ENCODE data around the gene GTF3C1.

The GTF3C1 gene

GRCh38 chr16:27520982-27521673, 28.6 kb downstream of the GTF3C1 start:
- DNase-seq (ENCODE audit: low read depth), result no peak

- no peak for DNase-seq (ENCODE audit: low read depth)
Observed at GRCh38 chr16:27518226-27518625, 31.5 kb downstream of the GTF3C1 start.

GRCh38 chr16:27517664-27518063, 32.0 kb downstream of the GTF3C1 start:
- DNase-seq (ENCODE audit: low read depth), result no peak

- DNase-seq (ENCODE audit: low read depth), result no peak
Observed at GRCh38 chr16:27516365-27516764, 33.3 kb downstream of the GTF3C1 start.

GRCh38 chr16:27515874-27516353, 33.8 kb downstream of the GTF3C1 start:
- no peak for DNase-seq (ENCODE audit: low read depth)

- DNase-seq (ENCODE audit: low read depth), result no peak
Observed at GRCh38 chr16:27514806-27515205, 34.9 kb downstream of the GTF3C1 start.

- no peak for DNase-seq (ENCODE audit: low read depth)
Observed at GRCh38 chr16:27511657-27512448, 37.9 kb downstream of the GTF3C1 start.

GRCh38 chr16:27508476-27508875, 41.2 kb downstream of the GTF3C1 start:
- no peak for DNase-seq (ENCODE audit: low read depth)

GRCh38 chr16:27506771-27507170, 42.9 kb downstream of the GTF3C1 start:
- no peak for DNase-seq (ENCODE audit: low read depth)

GRCh38 chr16:27505297-27506236, 44.1 kb downstream of the GTF3C1 start:
- DNase-seq (ENCODE audit: low read depth), result no peak

GRCh38 chr16:27503662-27504061, 46.1 kb downstream of the GTF3C1 start:
- DNase-seq (ENCODE audit: low read depth), result no peak

- DNase-seq (ENCODE audit: low read depth), result no peak
Observed at GRCh38 chr16:27500801-27501200, 48.9 kb downstream of the GTF3C1 start.

- no peak for DNase-seq (ENCODE audit: low read depth)
Observed at GRCh38 chr16:27499659-27500055, 50.1 kb downstream of the GTF3C1 start.

GRCh38 chr16:27498916-27499658, 50.6 kb downstream of the GTF3C1 start:
- DNase-seq (ENCODE audit: low read depth), result no peak

- DNase-seq (ENCODE audit: low read depth), result no peak
Observed at GRCh38 chr16:27498031-27498825, 51.5 kb downstream of the GTF3C1 start.

- no peak for DNase-seq (ENCODE audit: low read depth)
Observed at GRCh38 chr16:27495191-27495590, 54.5 kb downstream of the GTF3C1 start.

GRCh38 chr16:27492588-27492979, 57.1 kb downstream of the GTF3C1 start:
- no peak for DNase-seq (ENCODE audit: low read depth)

GRCh38 chr16:27491894-27492587, 57.7 kb downstream of the GTF3C1 start:
- no peak for DNase-seq (ENCODE audit: low read depth)

GRCh38 chr16:27489906-27490305, 59.8 kb downstream of the GTF3C1 start:
- DNase-seq (ENCODE audit: low read depth), result no peak

GRCh38 chr16:27489421-27489820, 60.3 kb downstream of the GTF3C1 start:
- no peak for DNase-seq (ENCODE audit: low read depth)

All from T-helper 22 cell (primary cell).